ENCODE measurements around the gene FAM221A.
"Not testable (repeated sequence)": the region's sequence is repeated elsewhere in the genome, so short reads cannot be mapped to it uniquely, and the experiment has no call there.

FAM221A gene

GRCh38 chr7:23679898-23680413 lies at the start of gene FAM221A:
Gene FAM221A (plus strand): TSS chr7:23680199. CDS start chr7:23680219, 20 bp downstream.
- DNase-seq (ENCODE audit: low read depth in 2 of 2), result peak; percentile 58 to 67

GRCh38 chr7:23633417-23633816 lies 46.6 kb upstream of the FAM221A start:
- no peak for DNase-seq (ENCODE audit: low read depth in 2 of 2)

- DNase-seq (ENCODE audit: low read depth in 2 of 2), result no peak
Observed at GRCh38 chr7:23645822-23646221, 34.2 kb upstream of the FAM221A start.

GRCh38 chr7:23653942-23654341 lies 26.1 kb upstream of the FAM221A start:
- no peak for DNase-seq (ENCODE audit: low read depth in 2 of 2)

- no peak for DNase-seq (ENCODE audit: low read depth in 2 of 2)
Observed at GRCh38 chr7:23654508-23654907, 25.5 kb upstream of the FAM221A start.

- no peak for DNase-seq (ENCODE audit: low read depth in 2 of 2)
Observed at GRCh38 chr7:23655433-23655832, 24.6 kb upstream of the FAM221A start.

GRCh38 chr7:23658831-23659427 lies 21.1 kb upstream of the FAM221A start:
- DNase-seq (ENCODE audit: low read depth in 2 of 2), result no peak

- no peak for DNase-seq (ENCODE audit: low read depth in 2 of 2)
Observed at GRCh38 chr7:23661385-23661784, 18.6 kb upstream of the FAM221A start.

GRCh38 chr7:23662124-23662983 lies 17.6 kb upstream of the FAM221A start:
- no peak for DNase-seq (ENCODE audit: low read depth in 2 of 2)

- no peak for DNase-seq (ENCODE audit: low read depth in 2 of 2)
Observed at GRCh38 chr7:23662984-23663313, 17.1 kb upstream of the FAM221A start.

GRCh38 chr7:23664122-23664521 lies 15.9 kb upstream of the FAM221A start:
- no peak for DNase-seq (ENCODE audit: low read depth in 2 of 2)

GRCh38 chr7:23672033-23672432 lies 8.0 kb upstream of the FAM221A start:
- DNase-seq (ENCODE audit: low read depth in 2 of 2), result no peak

- no peak for DNase-seq (ENCODE audit: low read depth in 2 of 2)
Observed at GRCh38 chr7:23680414-23681405, 711 bp downstream of the FAM221A start.

- not testable (repeated sequence) for DNase-seq (ENCODE audit: low read depth in 2 of 2)
Observed at GRCh38 chr7:23684041-23684440, 4.0 kb downstream of the FAM221A start.

GRCh38 chr7:23685731-23686130 lies 5.7 kb downstream of the FAM221A start:
- no peak for DNase-seq (ENCODE audit: low read depth in 2 of 2)

GRCh38 chr7:23687011-23687410 lies 7.0 kb downstream of the FAM221A start:
- DNase-seq (ENCODE audit: low read depth in 2 of 2), result no peak

- no peak for DNase-seq (ENCODE audit: low read depth in 2 of 2)
Observed at GRCh38 chr7:23689165-23689564, 9.2 kb downstream of the FAM221A start.

GRCh38 chr7:23691320-23691719 lies 11.3 kb downstream of the FAM221A start:
- no peak for DNase-seq (ENCODE audit: low read depth in 2 of 2)

- DNase-seq (ENCODE audit: low read depth in 2 of 2), result no peak
Observed at GRCh38 chr7:23693224-23693623, 13.2 kb downstream of the FAM221A start.

- peak in 1 of 2 donors; percentile 17 for DNase-seq (ENCODE audit: low read depth in 2 of 2)
Observed at GRCh38 chr7:23696916-23697441, 17.0 kb downstream of the FAM221A start.

- DNase-seq (ENCODE audit: low read depth in 2 of 2), result no peak
Observed at GRCh38 chr7:23698822-23699221, 18.8 kb downstream of the FAM221A start.

GRCh38 chr7:23700046-23700445 lies 20.0 kb downstream of the FAM221A start:
- no peak for DNase-seq (ENCODE audit: low read depth in 2 of 2)

Measured in stimulated activated CD8-positive, alpha-beta memory T cell treated with anti-CD3 and anti-CD28 coated beads, Interleukin-7, amount 100 ng/mL, for 1 hour (primary cell).